K562 treated with DMSO at 1 percent for 12 hours (cell line): Measurements from ENCODE around the gene MINDY4. TPM values are rescaled to one million over a fixed set of nuclear protein-coding genes. Genes with fewer than 3 reads are reported as not detected.

Experiments used
- total RNA-seq: library from RNA; unstranded; fragments of 300-600 nt; gene quantifications from 2 replicates; pipeline ENCODE4 v1.2.3, GENCODE V29; 2022; ENCODE audit not compliant: insufficient read depth

Gene MINDY4
- total RNA-seq = 4.6 and 8.9 TPM in 2 replicates

GRCh38 chr7:30771174-30771879 lies at the start of gene MINDY4:
Gene MINDY4 (plus strand): TSS chr7:30771417. CDS start chr7:30771494, 77 bp downstream.

GRCh38 chr7:30751696-30752273 lies 19.4 kb upstream of the MINDY4 start, which contains the start of gene INMT:
Gene INMT (plus strand): TSS chr7:30752135. CDS start chr7:30752151, 16 bp downstream.

GRCh38 chr7:30911561-30911969 lies 140.3 kb downstream of the MINDY4 start, which contains the start of gene AQP1:
Gene AQP1 (plus strand): TSS chr7:30911853. CDS start chr7:30911910, 57 bp downstream.

Other genes with a start within 250 kb of the MINDY4 start
- 202 and 299 TPM in 2 replicates for gene GARS1, start 176.5 kb upstream of the MINDY4 start, total RNA-seq
- not detected in 2 replicates for gene CRHR2, start 89.0 kb upstream of the MINDY4 start, total RNA-seq
- not detected in 2 replicates for gene INMT, start 19.3 kb upstream of the MINDY4 start, total RNA-seq
- gene AQP1, start 140.4 kb downstream of the MINDY4 start, total RNA-seq = 0.99 and 2.1 TPM in 2 replicates
- not detected in 2 replicates for gene GHRHR, start 192.5 kb downstream of the MINDY4 start, total RNA-seq